Right atrium auricular region (tissue), 2 donors: ENCODE measurements around the gene MRTO4. TPM values are rescaled to one million over a fixed set of nuclear protein-coding genes. Genes with fewer than 3 reads are reported as not detected.

Experiments
- DNase-seq: peaks from one replicate; pipeline ENCODE4 v3.0.0-alpha.2; 2019; ENCODE audit warnings: low spot score
- H3K27ac ChIP-seq, 2 donors: fragments of 200-600 bp; sonication (generic); 1 replicate in 1 of 2; 2 replicates in 1 of 2; pipeline ENCODE4 v1.5.1; 2016 to 2019
- H3K27me3 ChIP-seq, 2 donors: fragments of 200-600 bp; sonication (generic); one replicate each; pipeline versions ENCODE4 v1.5.1 to v1.6.0; 2017 to 2019
- H3K36me3 ChIP-seq: fragments of 200-600 bp; sonication (generic); one replicate; pipeline ENCODE4 v1.5.1; 2016
- H3K4me1 ChIP-seq, 2 donors: fragments of 200-600 bp; sonication (generic); one replicate each; pipeline versions ENCODE4 v1.5.1 to v1.6.0; 2017 to 2019
- H3K4me3 ChIP-seq, 2 donors: fragments of 200-600 bp; sonication (generic); 1 replicate in 1 of 2; 2 replicates in 1 of 2; pipeline ENCODE4 v1.5.1; 2017 to 2019; ENCODE audit warnings: mild to moderate bottlenecking in 1 of 2, moderate library complexity in 1 of 2
- H3K9me3 ChIP-seq, 2 donors: fragments of 200-600 bp; sonication (generic); one replicate each; pipeline ENCODE4 v1.5.1; 2019
- CTCF ChIP-seq, 2 donors: fragments of 200-600 bp; sonication (generic); IDR thresholded peaks; one replicate each; pipeline ENCODE4 v1.5.1; 2019; ENCODE audit warnings: antibody characterized with exemption in 2 of 2
- total RNA-seq, 2 donors: library from RNA; depleted of rRNA; stranded (reverse); fragments of >200 nt; gene quantifications; one replicate each; pipeline ENCODE4 v1.1.0, GENCODE V29; 2016

MRTO4 gene
- total RNA-seq, 2 donors from 2014 or later, result 8.6 to 16.1 TPM

GRCh38 chr1:19232524-19232846 lies 19.1 kb upstream of the MRTO4 start:
- no peak for DNase-seq
- Histone ChIP-seq H3K36me3 (peaks cover 70% of the 10 kb centered on the region), H3K9me3 (no peaks in the 10 kb centered on the region), H3K4me1 (peaks cover 0 to 16% of the 10 kb centered on the region in 2 donors), H3K27ac (peak overlapping the region in 1 of 2 donors; percentile 37), H3K4me3 (no peak overlapping the region), H3K27me3 (no peaks in the 10 kb centered on the region)
- no peak for TF ChIP-seq CTCF (IDR thresholded peaks at IDR 0.05)

- Histone ChIP-seq H3K9me3 (no peaks in the 10 kb centered on the region), H3K36me3 (peaks cover 82% of the 10 kb centered on the region), H3K27ac (no peak overlapping the region), H3K27me3 (no peaks in the 10 kb centered on the region), H3K4me1 (peaks cover 0 to 16% of the 10 kb centered on the region in 2 donors), H3K4me3 (no peak overlapping the region)
- no peak for TF ChIP-seq CTCF (IDR thresholded peaks at IDR 0.05)
- no peak for DNase-seq
Observed at GRCh38 chr1:19234224-19234623, 17.4 kb upstream of the MRTO4 start.

GRCh38 chr1:19239876-19240275 lies 11.7 kb upstream of the MRTO4 start:
- no peak overlapping the region for H3K4me3 ChIP-seq
- H3K36me3 ChIP-seq, result peaks cover 82% of the 10 kb centered on the region
- no peak for DNase-seq
- H3K9me3 ChIP-seq, result no peaks in the 10 kb centered on the region
- H3K27ac ChIP-seq, result no peak overlapping the region
- H3K4me1 ChIP-seq, result no peaks in the 10 kb centered on the region
- TF ChIP-seq CTCF (IDR thresholded peaks at IDR 0.05), result no peak
- no peaks in the 10 kb centered on the region for H3K27me3 ChIP-seq

- Histone ChIP-seq H3K27ac (peak overlapping the region in 1 of 2 donors; percentile 33), H3K4me1 (no peaks in the 10 kb centered on the region), H3K27me3 (no peaks in the 10 kb centered on the region), H3K9me3 (no peaks in the 10 kb centered on the region), H3K4me3 (no peak overlapping the region), H3K36me3 (peaks cover 78% of the 10 kb centered on the region)
- TF ChIP-seq CTCF (IDR thresholded peaks at IDR 0.05), result peak; percentile 90 to 93
- DNase-seq, result peak; percentile 83
Observed at GRCh38 chr1:19240673-19241538, 10.7 kb upstream of the MRTO4 start.

GRCh38 chr1:19250629-19251304 lies 838 bp upstream of the MRTO4 start:
- H3K27me3 ChIP-seq, result no peaks in the 10 kb centered on the region
- H3K4me3 ChIP-seq, result peak overlapping the region; percentile 69 to 89
- no peak for DNase-seq
- peaks cover 8% of the 10 kb centered on the region for H3K36me3 ChIP-seq
- H3K4me1 ChIP-seq, result peaks cover 0 to 34% of the 10 kb centered on the region in 2 donors
- H3K27ac ChIP-seq, result peak overlapping the region; percentile 94 to 96
- no peaks in the 10 kb centered on the region for H3K9me3 ChIP-seq
- no peak for TF ChIP-seq CTCF (IDR thresholded peaks at IDR 0.05)
